Body of pancreas (tissue), 4 donors: ENCODE results near the gene ANKS1B. TPM values are rescaled to one million over a fixed set of nuclear protein-coding genes. Genes with fewer than 3 reads are reported as not detected.

ENCODE experiments used
- ATAC-seq: fragments of 150-250 bp; one replicate; pipeline ENCODE4 v1.9.1; 2016
- DNase-seq, 4 donors: peaks; one replicate each; pipeline ENCODE4 v3.0.0-alpha.2; 2019
- H3K27ac ChIP-seq, 4 donors: fragments of 200-600 bp; sonication (generic); 1 replicate in 3 of 4; 2 replicates in 1 of 4; pipeline versions ENCODE4 v1.5.1 to v1.6.1; 2016 to 2019; ENCODE audit warnings: mild to moderate bottlenecking in 1 of 4, mixed read lengths in 1 of 4, moderate library complexity in 1 of 4
- H3K27me3 ChIP-seq, 2 donors: fragments of 200-600 bp; sonication (generic); one replicate each; pipeline ENCODE4 v1.6.0; 2016; ENCODE audit warnings: mild to moderate bottlenecking in 1 of 2
- H3K36me3 ChIP-seq, 2 donors: fragments of 200-600 bp; sonication (generic); replicated peaks in 1 of 2; 2 replicates each; pipeline ENCODE4 v1.5.1; 2016; ENCODE audit warnings: low read depth in 2 of 2; ENCODE audit not compliant: insufficient read depth in 1 of 2
- H3K4me1 ChIP-seq: fragments of 200-600 bp; sonication (generic); one replicate; pipeline ENCODE4 v1.6.0; 2016
- H3K4me3 ChIP-seq, 2 donors: fragments of 200-600 bp; sonication (generic); 1 replicate in 1 of 2; 2 replicates in 1 of 2; pipeline ENCODE4 v1.5.1; 2016 to 2019
- H3K9me3 ChIP-seq, 3 donors: fragments of 200-600 bp; sonication (generic); 1 replicate in 2 of 3; 2 replicates in 1 of 3; pipeline ENCODE4 v1.5.1; 2016
- POLR2A ChIP-seq, 3 donors: fragments of 450-650 bp; IDR thresholded peaks; one replicate each; pipeline ENCODE4 v1.6.1; 2016; ENCODE audit warnings: antibody characterized with exemption in 3 of 3, mild to moderate bottlenecking in 2 of 3
- WGBS, 2 donors: methylation state at CpG; one replicate each; pipeline ENCODE4 v1.1.5; 2017; 5-methylcytosine and 5-hydroxymethylcytosine counted together
- intact Hi-C: fragments of 100-400 bp; cut with DNase I; formaldehyde crosslinking; loops from one replicate; pipeline ENCODE4 v1.15.1; 2023
- total RNA-seq, 2 donors: library from RNA; depleted of rRNA; stranded (reverse); fragments of >200 nt; gene quantifications; one replicate each; pipeline ENCODE4 v1.1.0, GENCODE V29; 2016
- TF ChIP-seq, protein P1 (sequence below), 7 experiments: fragments of 450-650 bp in 4 of 7; fragments of 200-600 bp in 3 of 7; sonication (generic) in 3 of 7; IDR thresholded peaks; one replicate each; pipeline ENCODE4 v1.5.1; 2016 to 2019; ENCODE audit warnings: antibody characterized with exemption in 7 of 7

The ANKS1B gene
- total RNA-seq, 2 donors from 2014 or later = 2.1 to 10.2 TPM

DNA sequence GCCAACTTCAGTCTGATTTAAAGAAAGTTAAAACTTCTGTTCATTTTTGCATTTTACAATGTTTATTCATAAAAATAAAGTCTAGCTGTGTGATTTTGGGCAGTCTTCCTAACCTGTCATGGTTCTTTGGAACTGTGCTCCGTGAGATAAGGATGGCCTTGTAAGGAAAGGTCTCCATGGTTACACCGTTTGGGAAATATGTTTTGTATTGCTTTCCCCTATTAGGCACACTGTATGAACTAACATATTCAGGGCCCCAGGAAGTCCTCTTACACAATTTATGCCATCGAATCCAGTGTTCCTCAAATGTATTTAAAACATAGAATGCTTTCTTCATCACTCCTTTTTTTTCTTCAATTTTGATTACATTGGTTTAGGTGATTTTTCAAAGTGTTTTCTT is 1285.2 kb downstream of the ANKS1B start:
- peak overlapping the region in 2 of 4 donors; percentile 18 to 41 for H3K27ac ChIP-seq

DNA sequence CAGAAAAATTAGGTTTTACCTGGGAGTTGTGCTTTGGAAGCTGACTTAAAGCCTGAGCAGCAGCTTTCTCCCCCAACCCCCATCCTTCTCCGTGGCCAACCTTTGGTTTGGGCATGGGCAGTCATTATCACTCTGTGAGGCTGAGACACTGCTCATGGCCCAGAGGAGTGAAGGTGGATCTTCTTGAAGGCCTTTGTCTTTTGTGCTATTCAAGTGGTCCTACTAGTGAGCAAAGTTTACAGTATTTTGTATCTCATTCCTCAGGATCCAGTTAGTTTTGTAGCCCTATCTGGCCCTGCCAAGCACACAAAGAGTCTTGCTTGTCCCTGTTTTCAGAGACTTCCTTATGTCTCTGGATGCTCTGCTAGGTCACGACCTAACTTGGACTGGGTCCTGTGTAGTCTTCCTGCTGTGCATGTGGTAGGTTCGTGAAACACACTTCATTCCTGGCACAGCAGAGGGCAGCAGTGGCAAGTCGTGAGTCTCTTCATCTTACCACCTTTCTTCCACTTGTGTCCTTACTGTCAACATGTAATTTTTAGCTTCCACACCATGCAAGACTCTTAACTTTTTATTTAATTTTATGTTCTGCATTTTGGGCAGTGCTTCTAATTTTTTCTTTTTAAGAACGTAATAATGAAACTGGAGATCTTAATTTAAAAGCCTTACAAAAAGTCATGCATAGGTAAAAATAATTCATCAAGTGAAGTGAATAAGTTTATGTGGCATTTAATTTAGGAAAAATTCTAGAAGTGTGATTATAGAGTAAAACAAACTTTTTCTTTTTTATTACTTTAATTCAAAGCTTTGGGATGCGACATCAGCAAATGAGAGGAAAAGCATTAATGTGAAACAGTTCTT is 1285.9 kb downstream of the ANKS1B start:
- peaks cover 26% of the 10 kb centered on the region for H3K4me1 ChIP-seq
- H3K27ac ChIP-seq = peak overlapping the region in 2 of 4 donors; percentile 18 to 41
- no peak overlapping the region for H3K4me3 ChIP-seq
- intact Hi-C loops = no loop called here
- no peaks in the 10 kb centered on the region for H3K9me3 ChIP-seq
- H3K36me3 ChIP-seq = no peaks in the 10 kb centered on the region
- H3K27me3 ChIP-seq = no peaks in the 10 kb centered on the region
- 20 to 27% methylated on average over 6 of the region's 6 CpGs for WGBS, 2 donors
- TF ChIP-seq POLR2A (IDR thresholded peaks at IDR 0.05) = no peak
- TF ChIP-seq, protein P1, sequence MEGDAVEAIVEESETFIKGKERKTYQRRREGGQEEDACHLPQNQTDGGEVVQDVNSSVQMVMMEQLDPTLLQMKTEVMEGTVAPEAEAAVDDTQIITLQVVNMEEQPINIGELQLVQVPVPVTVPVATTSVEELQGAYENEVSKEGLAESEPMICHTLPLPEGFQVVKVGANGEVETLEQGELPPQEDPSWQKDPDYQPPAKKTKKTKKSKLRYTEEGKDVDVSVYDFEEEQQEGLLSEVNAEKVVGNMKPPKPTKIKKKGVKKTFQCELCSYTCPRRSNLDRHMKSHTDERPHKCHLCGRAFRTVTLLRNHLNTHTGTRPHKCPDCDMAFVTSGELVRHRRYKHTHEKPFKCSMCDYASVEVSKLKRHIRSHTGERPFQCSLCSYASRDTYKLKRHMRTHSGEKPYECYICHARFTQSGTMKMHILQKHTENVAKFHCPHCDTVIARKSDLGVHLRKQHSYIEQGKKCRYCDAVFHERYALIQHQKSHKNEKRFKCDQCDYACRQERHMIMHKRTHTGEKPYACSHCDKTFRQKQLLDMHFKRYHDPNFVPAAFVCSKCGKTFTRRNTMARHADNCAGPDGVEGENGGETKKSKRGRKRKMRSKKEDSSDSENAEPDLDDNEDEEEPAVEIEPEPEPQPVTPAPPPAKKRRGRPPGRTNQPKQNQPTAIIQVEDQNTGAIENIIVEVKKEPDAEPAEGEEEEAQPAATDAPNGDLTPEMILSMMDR (IDR thresholded peaks at IDR 0.05) = peak in 6 of 7 experiments; percentile 47 to 83 (median 72)
- ATAC-seq (peak; percentile 87), DNase-seq (peak; percentile 71 to 83 (median 76))

More for the DNA sequence above, 1285.2 kb downstream of the ANKS1B start:
- TF ChIP-seq, protein P1 (IDR thresholded peaks at IDR 0.05) = no peak
- TF ChIP-seq POLR2A (IDR thresholded peaks at IDR 0.05) = no peak
- Histone ChIP-seq H3K9me3 (no peaks in the 10 kb centered on the region), H3K27me3 (no peaks in the 10 kb centered on the region), H3K36me3 (no peaks in the 10 kb centered on the region), H3K4me1 (peaks cover 26% of the 10 kb centered on the region), H3K4me3 (no peak overlapping the region)
- DNase-seq (peak in 2 of 4 donors; percentile 32 to 59), ATAC-seq (peak; percentile 98)
- WGBS, 2 donors = 11 to 18% methylated on average over 3 of the region's 3 CpGs
- intact Hi-C loops = no loop called here

DNA sequence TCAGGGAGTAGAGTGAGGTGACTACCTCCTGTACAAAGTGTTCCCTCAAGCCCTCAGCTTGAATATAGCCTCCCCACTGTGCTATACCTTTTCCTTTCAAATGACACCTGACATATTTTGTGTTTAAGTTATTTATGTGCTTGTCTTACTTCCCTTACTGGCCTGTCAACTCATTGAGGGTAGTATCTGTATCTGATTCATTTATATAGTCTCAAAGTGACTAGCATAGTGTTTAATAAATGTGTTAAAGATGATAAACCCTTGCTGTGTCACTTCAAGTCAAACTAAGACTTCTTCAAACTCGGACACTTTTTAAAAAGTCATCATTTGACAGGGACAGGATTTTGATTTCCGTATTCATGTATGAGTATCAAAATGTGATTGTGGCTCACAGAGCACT is 1287.5 kb downstream of the ANKS1B start:
- Histone ChIP-seq H3K9me3 (no peaks in the 10 kb centered on the region), H3K4me3 (no peak overlapping the region), H3K36me3 (no peaks in the 10 kb centered on the region), H3K27me3 (no peaks in the 10 kb centered on the region), H3K27ac (no peak overlapping the region), H3K4me1 (peaks cover 21% of the 10 kb centered on the region)
- DNase-seq (no peak), ATAC-seq (no peak)
- 87 to 95% methylated on average over 2 of the region's 2 CpGs for WGBS, 2 donors
- intact Hi-C loops = no loop called here
- TF ChIP-seq POLR2A (IDR thresholded peaks at IDR 0.05) = no peak
- TF ChIP-seq, protein P1 (IDR thresholded peaks at IDR 0.05) = no peak

DNA sequence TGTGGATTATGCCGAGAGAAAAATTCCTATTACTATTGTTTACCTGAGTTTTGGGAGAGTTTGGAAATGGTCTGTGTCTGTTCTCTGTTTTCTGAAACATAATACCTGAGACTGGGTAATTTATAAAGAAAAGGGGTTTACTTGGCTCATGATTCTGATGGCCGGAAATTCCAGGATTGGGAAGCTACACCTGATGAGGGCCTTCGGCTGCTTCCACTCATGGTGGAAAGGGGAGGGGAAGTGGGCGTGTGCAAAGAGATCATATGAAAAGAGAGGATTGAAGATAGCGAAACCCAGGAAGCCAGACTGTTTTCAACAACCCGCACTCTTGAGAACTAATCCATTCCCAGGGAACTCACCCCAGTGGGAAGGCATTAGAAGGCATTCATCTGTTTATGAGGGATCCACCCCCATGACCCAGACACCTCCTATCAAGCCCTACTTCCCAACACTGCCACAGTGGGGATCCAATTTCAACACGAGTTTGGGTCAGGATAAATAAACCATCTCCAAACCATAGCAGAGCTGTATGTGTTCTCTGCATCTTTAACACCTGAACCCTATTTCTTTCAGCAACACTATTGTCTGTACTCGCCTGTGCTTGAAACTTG is 1288.6 kb downstream of the ANKS1B start:
- no peaks in the 10 kb centered on the region for H3K9me3 ChIP-seq
- intact Hi-C loops = no loop called here
- no peaks in the 10 kb centered on the region for H3K27me3 ChIP-seq
- DNase-seq (no peak), ATAC-seq (no peak)
- no peak overlapping the region for H3K4me3 ChIP-seq
- H3K27ac ChIP-seq = no peak overlapping the region
- WGBS, 2 donors = 85% methylated on average over 8 of the region's 8 CpGs
- no peaks in the 10 kb centered on the region for H3K36me3 ChIP-seq
- TF ChIP-seq, protein P1 (IDR thresholded peaks at IDR 0.05) = no peak
- TF ChIP-seq POLR2A (IDR thresholded peaks at IDR 0.05) = no peak
- H3K4me1 ChIP-seq = peaks cover 21% of the 10 kb centered on the region
